Sigmoid colon (tissue), 7 donors: ENCODE measurements around the gene TRIM8. TPM values are rescaled to one million over a fixed set of nuclear protein-coding genes. Genes with fewer than 3 reads are reported as not detected.
A peak's percentile ranks its signal among the peaks of the same experiment; 100 is the strongest.

Experiments
- DNase-seq: peaks from one replicate; pipeline ENCODE4 v3.0.0-alpha.2; 2019
- H3K27ac ChIP-seq, 4 donors: fragments of 200-600 bp; sonication (generic); one replicate each; pipeline ENCODE4 v1.5.1; 2016 to 2019; ENCODE audit warnings: mild to moderate bottlenecking in 1 of 4
- H3K27me3 ChIP-seq, 3 donors: fragments of 200-600 bp; sonication (generic); one replicate each; pipeline ENCODE4 v1.5.1; 2019; ENCODE audit warnings: mild to moderate bottlenecking in 1 of 3
- H3K36me3 ChIP-seq, 4 donors: fragments of 200-600 bp; sonication (generic); one replicate each; pipeline ENCODE4 v1.5.1; 2016 to 2019
- H3K4me1 ChIP-seq, 4 donors: fragments of 200-600 bp; sonication (generic); one replicate each; pipeline ENCODE4 v1.5.1; 2017 to 2019
- H3K4me3 ChIP-seq, 4 donors: fragments of 200-600 bp; sonication (generic); one replicate each; pipeline ENCODE4 v1.5.1; 2017 to 2019; ENCODE audit warnings: mild to moderate bottlenecking in 2 of 4, moderate library complexity in 1 of 4
- H3K9me3 ChIP-seq, 4 donors: fragments of 200-600 bp in 3 of 4; sonication (generic) in 3 of 4; one replicate each; pipeline versions ENCODE4 v1.5.1 to v1.6.1; 2013 to 2019
- EP300 ChIP-seq, 4 donors: sonication (generic); formaldehyde crosslinking; IDR thresholded peaks; one replicate each; pipeline ENCODE4 v1.6.1; 2017; ENCODE audit warnings: antibody characterized with exemption in 4 of 4
- POLR2A ChIP-seq, 2 donors: fragments of 450-650 bp; IDR thresholded peaks; one replicate each; pipeline ENCODE4 v1.6.1; 2016; ENCODE audit warnings: antibody characterized with exemption in 2 of 2, mild to moderate bottlenecking in 2 of 2, moderate library complexity in 2 of 2
- POLR2AphosphoS5 ChIP-seq, 4 donors: sonication (generic); formaldehyde crosslinking; IDR thresholded peaks; one replicate each; pipeline ENCODE4 v1.6.1; 2017; ENCODE audit warnings: antibody characterized with exemption in 4 of 4
- WGBS, 2 donors: extraction: QIAGEN DNeasy Blood & Tissue Kit; methylation state at CpG; one replicate each; pipeline ENCODE4 v1.1.7; 2013; 5-methylcytosine and 5-hydroxymethylcytosine counted together
- intact Hi-C: fragments of 100-400 bp; cut with DNase I; formaldehyde crosslinking; loops from one replicate; pipeline ENCODE4 v1.15.1; 2023
- polyA plus RNA-seq, 3 donors: library from polyadenylated mRNA; stranded (reverse); fragments of 200-250 nt; gene quantifications; one replicate each; pipeline ENCODE4 v1.2.3, GENCODE V29; 2013
- total RNA-seq, 4 donors: library from RNA; depleted of rRNA; stranded (reverse); fragments of >200 nt; gene quantifications; one replicate each; pipeline ENCODE4 v1.1.0, GENCODE V29; 2016
- TF ChIP-seq, protein P1 (sequence below), 4 experiments: fragments of 450-650 bp in 3 of 4; fragments of 200-600 bp in 1 of 4; IDR thresholded peaks; one replicate each; pipeline ENCODE4 v1.5.1; 2016 to 2019; ENCODE audit warnings: antibody characterized with exemption in 4 of 4, mild to moderate bottlenecking in 3 of 4, moderate library complexity in 2 of 4
- donor health status: healthy with polysubstance abuse.
- donor health status: Bipolar disorder and iron deficiency.
- donor health status: healthy.

The TRIM8 gene
- total and polyA plus RNA-seq, 7 donors = 25.0 to 88.6 (median 58.9) TPM

- Histone ChIP-seq H3K4me1 (peaks cover 0 to 31% (median 24%) of the 10 kb centered on the region in 4 donors), H3K9me3 (no peaks in the 10 kb centered on the region), H3K4me3 (peak overlapping the region; percentile 57 to 97 (median 88)), H3K27ac (peak overlapping the region; percentile 92 to 100 (median 99)), H3K36me3 (no peaks in the 10 kb centered on the region), H3K27me3 (no peaks in the 10 kb centered on the region)
- WGBS, 2 donors = 1% methylated on average over 45 of the region's 45 CpGs
- intact Hi-C loops = loop anchor here (10.0 kb wide), 1 partner anchor 248 kb away; the partner anchor contains the start of gene NFKB2
- peak; percentile 86 for DNase-seq
- TF ChIP-seq POLR2A (IDR thresholded peaks at IDR 0.05) = peak; percentile 67 to 78
- TF ChIP-seq, protein P1, sequence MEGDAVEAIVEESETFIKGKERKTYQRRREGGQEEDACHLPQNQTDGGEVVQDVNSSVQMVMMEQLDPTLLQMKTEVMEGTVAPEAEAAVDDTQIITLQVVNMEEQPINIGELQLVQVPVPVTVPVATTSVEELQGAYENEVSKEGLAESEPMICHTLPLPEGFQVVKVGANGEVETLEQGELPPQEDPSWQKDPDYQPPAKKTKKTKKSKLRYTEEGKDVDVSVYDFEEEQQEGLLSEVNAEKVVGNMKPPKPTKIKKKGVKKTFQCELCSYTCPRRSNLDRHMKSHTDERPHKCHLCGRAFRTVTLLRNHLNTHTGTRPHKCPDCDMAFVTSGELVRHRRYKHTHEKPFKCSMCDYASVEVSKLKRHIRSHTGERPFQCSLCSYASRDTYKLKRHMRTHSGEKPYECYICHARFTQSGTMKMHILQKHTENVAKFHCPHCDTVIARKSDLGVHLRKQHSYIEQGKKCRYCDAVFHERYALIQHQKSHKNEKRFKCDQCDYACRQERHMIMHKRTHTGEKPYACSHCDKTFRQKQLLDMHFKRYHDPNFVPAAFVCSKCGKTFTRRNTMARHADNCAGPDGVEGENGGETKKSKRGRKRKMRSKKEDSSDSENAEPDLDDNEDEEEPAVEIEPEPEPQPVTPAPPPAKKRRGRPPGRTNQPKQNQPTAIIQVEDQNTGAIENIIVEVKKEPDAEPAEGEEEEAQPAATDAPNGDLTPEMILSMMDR (IDR thresholded peaks at IDR 0.05) = no peak
- no peak for TF ChIP-seq EP300 (IDR thresholded peaks at IDR 0.05)
- TF ChIP-seq POLR2AphosphoS5 (IDR thresholded peaks at IDR 0.05) = peak; percentile 57 to 82 (median 72)
Observed at GRCh38 chr10:102642736-102643335, 1.4 kb upstream of the TRIM8 start.

DNA sequence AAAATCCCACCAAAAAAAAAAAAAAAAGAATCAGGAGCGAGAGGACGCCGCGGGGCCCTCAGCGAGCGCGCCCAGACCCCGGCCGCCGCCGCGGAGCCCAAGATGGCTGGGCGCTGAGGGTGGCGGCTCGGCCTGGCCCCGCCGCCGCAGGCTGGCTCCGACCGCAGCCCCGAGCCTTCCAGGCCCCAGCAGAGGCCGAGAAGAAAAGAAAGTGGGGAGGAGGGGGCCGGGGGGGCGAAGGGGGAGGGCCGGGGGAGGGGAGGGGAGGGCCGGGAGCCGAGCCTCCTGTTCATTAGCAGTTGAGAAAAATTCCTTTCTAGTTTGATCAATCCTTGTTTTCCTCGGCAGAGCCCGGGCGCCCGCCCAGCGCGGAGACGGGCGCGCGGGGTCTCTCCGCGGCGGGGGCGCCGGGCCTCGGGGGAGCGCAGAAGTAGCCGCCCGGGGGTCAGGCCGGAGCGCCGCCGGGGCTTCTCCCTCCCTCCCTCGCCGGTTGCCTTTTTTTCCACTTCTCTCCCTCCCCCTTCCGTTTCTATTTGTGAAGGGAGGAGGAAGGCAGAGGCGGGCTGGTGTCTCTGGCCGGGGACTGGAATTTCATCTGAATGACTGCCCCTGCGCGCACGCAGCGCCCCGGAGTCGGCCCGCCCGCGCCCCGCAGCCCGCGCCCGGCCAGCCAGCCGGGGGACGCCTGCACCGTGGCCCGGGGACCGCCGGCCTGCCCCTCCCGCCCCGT, 778 bp upstream of the TRIM8 start:
- peak; percentile 89 for DNase-seq
- H3K4me1 ChIP-seq = peaks cover 0 to 38% (median 31%) of the 10 kb centered on the region in 4 donors
- H3K36me3 ChIP-seq = no peaks in the 10 kb centered on the region
- H3K9me3 ChIP-seq = no peaks in the 10 kb centered on the region
- H3K4me3 ChIP-seq = peak overlapping the region; percentile 57 to 97 (median 88)
- no peaks in the 10 kb centered on the region for H3K27me3 ChIP-seq
- TF ChIP-seq POLR2AphosphoS5 (IDR thresholded peaks at IDR 0.05) = peak; percentile 23 to 72 (median 62)
- TF ChIP-seq EP300 (IDR thresholded peaks at IDR 0.05) = no peak
- peak in 1 of 2 donors; percentile 64 for TF ChIP-seq POLR2A (IDR thresholded peaks at IDR 0.05)
- H3K27ac ChIP-seq = peak overlapping the region; percentile 92 to 100 (median 99)
- WGBS, 2 donors = 0 to 1% methylated on average over 76 of the region's 76 CpGs
- intact Hi-C loops = loop anchor here (2.0 to 10.0 kb wide), 2 partner anchors 141 to 249 kb away; partner anchors contain the start of genes ACTR1A, NFKB2 and SUFU

- Histone ChIP-seq H3K36me3 (no peaks in the 10 kb centered on the region), H3K4me3 (peak overlapping the region; percentile 57 to 97 (median 88)), H3K27ac (peak overlapping the region; percentile 92 to 100 (median 99)), H3K4me1 (peaks cover 0 to 51% (median 44%) of the 10 kb centered on the region in 4 donors), H3K27me3 (no peaks in the 10 kb centered on the region), H3K9me3 (no peaks in the 10 kb centered on the region)
- TF ChIP-seq POLR2AphosphoS5 (IDR thresholded peaks at IDR 0.05) (peak; percentile 27 to 72 (median 64)), EP300 (IDR thresholded peaks at IDR 0.05) (no peak), POLR2A (IDR thresholded peaks at IDR 0.05) (no peak)
- TF ChIP-seq, protein P1 (IDR thresholded peaks at IDR 0.05) = peak; percentile 53 to 69 (median 66)
- intact Hi-C loops = loop anchor here (2.0 to 10.0 kb wide), 2 partner anchors 142 to 250 kb away; partner anchors contain the start of genes ACTR1A, NFKB2 and SUFU
- DNase-seq = peak; percentile 94
- 0% methylated on average over 62 of the region's 62 CpGs for WGBS, 2 donors
Observed at GRCh38 chr10:102644646-102645387, 538 bp downstream of the TRIM8 start.

DNA sequence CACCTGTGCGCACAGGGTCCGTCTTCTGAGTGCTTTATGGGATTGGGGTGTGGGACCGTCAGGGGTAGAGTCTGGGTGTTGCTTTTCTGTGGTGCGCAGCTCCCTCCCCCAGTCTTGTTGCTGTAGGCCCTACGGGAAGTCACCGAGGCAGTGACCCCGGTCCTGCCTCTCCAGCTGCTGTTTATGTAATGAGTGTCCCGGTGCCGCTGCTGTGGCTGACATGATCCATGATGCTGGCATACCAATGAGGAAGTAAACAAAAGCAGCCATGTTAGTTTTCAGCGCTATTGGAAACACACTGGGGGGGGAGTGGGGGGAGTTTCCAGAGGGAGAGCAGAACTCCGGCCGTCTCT, 1.1 kb downstream of the TRIM8 start:
- intact Hi-C loops = loop anchor here (2.0 to 10.0 kb wide), 2 partner anchors 143 to 251 kb away; partner anchors contain the start of genes ACTR1A, NFKB2 and SUFU
- H3K9me3 ChIP-seq = no peaks in the 10 kb centered on the region
- peaks cover 0 to 56% (median 49%) of the 10 kb centered on the region in 4 donors for H3K4me1 ChIP-seq
- H3K27me3 ChIP-seq = no peaks in the 10 kb centered on the region
- H3K4me3 ChIP-seq = peak overlapping the region; percentile 57 to 97 (median 88)
- peak overlapping the region; percentile 92 to 100 (median 99) for H3K27ac ChIP-seq
- DNase-seq = peak; percentile 93
- WGBS, 2 donors = 0% methylated on average over 12 of the region's 12 CpGs
- TF ChIP-seq POLR2AphosphoS5 (IDR thresholded peaks at IDR 0.05) (peak in 1 of 4 donors; percentile 53), POLR2A (IDR thresholded peaks at IDR 0.05) (no peak)
- no peaks in the 10 kb centered on the region for H3K36me3 ChIP-seq
